HL-60/S4 (cell line): Measurements from ENCODE around the gene TFAP2D.

Experiments used
- in situ Hi-C: fragments of 300-500 bp; cut with MboI; formaldehyde crosslinking; loops from 2 replicates; pipeline ENCODE4 v1.14.3; 2022; ENCODE audit warnings: low sequenced_read_pairs

Gene TFAP2D

DNA sequence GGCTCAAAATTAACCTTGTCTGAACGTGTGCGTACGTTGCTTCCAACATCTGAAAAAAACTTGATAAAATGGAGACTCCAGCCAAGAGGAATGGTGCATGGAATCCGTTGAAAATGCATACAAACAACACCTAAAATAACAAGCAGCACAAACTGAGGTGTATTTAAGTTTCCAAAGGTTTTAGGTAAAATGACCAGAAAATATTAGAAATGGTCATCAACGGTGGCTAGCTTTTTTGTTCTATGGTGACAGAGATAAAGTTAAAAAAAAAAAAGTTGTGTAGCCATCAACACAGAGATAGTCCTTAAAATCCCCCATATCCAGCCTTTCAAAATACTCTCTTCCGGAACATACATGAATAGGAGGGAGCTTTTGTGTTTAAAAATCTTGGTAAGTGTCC is 104.7 kb downstream of the TFAP2D start:
- in situ Hi-C loops: no loop called here

DNA sequence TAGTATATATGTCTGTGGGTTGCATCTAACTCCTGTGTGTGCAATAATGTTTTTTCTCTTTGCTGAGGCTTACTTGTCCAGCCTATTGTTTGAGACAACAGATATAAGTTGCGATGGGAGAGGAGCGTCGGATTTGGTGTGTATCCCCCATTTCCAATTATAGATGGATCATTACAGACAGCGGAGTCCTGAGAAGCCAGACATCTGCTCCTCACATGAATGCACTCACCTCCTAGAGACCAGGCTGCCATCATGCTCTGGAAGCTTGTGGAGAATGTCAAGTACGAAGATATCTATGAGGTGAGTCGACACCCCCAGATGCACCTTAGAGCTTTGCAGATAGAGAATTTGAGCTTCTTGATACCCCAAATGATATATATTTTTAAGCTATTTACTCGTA is 105.3 kb downstream of the TFAP2D start, which contains the start of gene TFAP2B:
TFAP2B (plus strand) TSS at position 199 of the 400 bp plus-strand sequence; CDS start at position 220, 21 bp downstream.
- in situ Hi-C loops: no loop called here

DNA sequence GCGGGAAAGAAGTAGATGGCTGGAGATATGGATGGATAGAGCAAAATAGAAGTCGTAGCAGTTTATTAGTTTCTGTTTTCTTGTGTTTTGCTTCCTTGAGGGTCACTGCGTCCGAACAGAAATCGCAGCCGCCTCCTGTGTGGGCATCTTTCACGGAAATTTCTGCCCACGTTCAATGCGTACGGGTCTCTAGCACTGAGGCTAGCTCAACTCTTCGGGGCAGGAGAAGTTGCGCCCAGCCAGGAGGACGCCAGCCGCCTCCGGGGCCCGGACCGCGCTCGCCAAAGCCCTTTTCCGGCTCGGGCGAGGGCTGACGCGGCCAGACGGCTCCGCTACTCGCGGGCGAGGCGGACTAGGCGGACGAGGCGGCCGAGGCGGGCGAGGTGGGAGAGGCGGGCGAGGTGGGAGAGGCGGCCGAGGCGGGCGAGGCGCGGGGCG is 106.2 kb downstream of the TFAP2D start:
- in situ Hi-C loops: no loop called here

DNA sequence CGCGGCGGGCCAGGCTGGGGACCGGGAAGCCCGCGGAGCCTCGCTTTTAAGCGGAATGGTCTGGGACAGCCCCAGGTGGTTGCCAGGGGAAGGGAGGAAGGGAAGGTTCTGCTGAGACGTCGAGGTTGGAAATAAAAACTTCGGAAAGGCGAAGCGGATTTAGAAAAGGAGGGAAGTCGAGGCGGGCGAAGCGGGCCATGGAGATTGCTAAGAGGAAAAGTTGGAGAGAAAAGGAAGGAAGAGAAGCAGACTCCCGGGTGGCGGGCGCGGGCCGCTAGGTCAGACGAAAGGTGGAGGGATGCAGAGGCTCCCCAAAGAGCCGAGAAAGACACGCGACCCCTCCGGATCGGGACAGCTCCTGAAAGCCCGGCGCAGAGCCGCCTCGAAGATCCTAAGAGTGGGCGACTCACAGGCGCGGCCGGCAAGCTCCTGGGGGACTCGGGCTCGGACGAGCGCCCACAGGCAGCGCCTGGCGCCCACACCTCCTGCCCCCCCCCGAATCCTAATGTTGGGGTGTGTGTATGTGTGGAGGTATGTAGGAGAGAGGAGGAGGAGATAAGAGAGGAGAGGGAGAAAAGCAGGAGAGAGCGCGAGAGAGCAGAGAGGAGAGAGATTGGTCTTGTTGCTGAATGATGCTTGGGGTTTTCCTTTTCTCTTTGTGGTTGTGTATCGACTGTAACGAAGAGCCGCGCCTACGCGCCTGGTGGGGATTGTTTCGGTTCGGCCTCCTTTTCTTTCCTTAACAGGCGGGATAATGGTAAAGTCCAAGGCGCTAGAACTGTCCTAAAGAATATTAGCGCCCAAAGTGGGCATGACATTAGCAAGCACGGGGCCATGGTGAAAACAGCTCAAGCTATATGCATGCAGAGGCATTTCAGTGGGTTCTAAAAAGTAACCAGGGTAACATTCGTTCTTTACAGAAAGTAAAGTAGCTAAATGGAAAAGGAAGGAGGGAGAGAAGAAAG is 106.9 kb downstream of the TFAP2D start:
- in situ Hi-C loops: no loop called here

DNA sequence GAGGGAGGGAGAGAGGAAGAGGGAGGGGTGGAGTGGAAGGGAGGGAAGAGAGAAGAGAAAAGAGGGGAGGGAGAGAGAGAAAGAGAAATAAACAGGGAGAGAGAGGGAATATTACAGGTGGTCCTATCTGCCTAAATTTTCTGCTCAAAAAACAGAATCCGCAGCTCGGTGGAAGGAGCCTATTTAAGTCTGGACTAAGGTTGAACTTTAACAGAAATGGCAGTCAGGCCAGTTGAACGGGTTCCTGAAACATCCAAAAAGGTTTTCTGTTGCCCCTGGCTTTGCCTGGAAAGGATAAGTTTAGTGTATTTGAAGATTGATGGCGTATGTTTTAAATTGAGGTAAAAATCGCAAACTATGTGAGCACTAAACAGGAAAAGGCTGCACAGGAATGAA is 107.5 kb downstream of the TFAP2D start:
- in situ Hi-C loops: no loop called here

DNA sequence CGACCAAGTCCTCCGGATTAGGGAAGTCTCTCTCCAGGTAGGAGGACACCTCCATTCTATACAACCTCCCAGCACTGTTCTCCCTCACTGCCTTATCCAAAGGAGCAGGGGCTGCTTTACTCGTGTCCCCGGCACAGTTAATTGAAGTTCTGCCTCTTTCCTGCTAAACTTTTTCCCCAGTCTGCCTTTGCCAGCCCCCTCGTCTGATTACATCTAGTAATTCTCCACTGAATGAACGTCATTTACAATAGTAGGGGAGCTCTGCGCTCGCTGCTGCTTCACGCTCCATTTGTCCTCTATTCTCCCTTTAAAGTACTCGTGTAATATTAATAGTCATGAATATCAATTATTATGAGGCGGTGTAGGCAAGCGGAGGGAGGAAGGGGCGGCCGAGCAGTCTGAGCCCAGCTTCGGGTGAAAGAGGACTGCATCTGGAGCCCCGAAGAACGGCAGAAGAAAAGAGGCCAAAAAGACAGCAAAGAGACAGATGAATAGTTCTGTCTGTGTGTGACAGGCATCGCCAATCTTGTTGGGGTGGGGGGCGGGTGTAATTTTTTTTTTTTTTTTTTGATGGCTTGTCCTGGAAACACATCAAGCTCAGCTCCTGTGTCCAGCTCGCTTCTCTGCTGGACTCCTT is 108.2 kb downstream of the TFAP2D start:
- in situ Hi-C loops: no loop called here

DNA sequence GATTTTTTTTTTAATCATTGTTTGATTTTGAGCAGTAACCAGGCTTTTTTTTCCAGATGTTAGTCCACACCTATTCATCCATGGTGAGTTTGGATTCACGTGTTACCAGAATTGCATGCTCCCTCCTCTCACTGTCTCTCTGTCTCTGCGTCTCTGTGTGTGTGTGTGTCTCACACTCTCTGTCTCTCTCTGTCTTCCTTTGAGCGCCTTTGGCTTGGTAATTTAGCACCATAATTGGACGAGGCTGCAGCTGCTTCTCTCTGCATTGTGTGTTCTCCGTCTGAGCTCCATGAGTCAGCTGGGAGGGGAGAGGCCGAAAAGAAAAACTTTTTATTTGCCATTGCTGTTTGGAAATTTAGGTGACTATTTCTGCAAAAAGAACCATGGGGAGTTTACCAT is 108.8 kb downstream of the TFAP2D start:
- in situ Hi-C loops: no loop called here
